Hepatocyte (in vitro differentiated cells): Measurements from ENCODE around the gene NUBP1. TPM values are rescaled to one million over a fixed set of nuclear protein-coding genes. Genes with fewer than 3 reads are reported as not detected.

Source experiments
- DNase-seq: peaks from one replicate; pipeline ENCODE4 v3.0.0-alpha.2; 2016; ENCODE audit warnings: low spot score
- H2AFZ ChIP-seq: fragments of 200-600 bp; sonication (generic); 2 replicates; pipeline ENCODE4 v1.6.0; 2016; ENCODE audit warnings: antibody characterized with exemption, mild to moderate bottlenecking
- H3K27ac ChIP-seq: fragments of 200-600 bp; sonication (generic); 2 replicates; pipeline ENCODE4 v1.5.1; 2016; ENCODE audit warnings: mild to moderate bottlenecking
- H3K27me3 ChIP-seq: fragments of 200-600 bp; sonication (generic); 2 replicates; pipeline ENCODE4 v1.6.1; 2016
- H3K36me3 ChIP-seq: fragments of 200-600 bp; sonication (generic); replicated peaks from 2 replicates; pipeline ENCODE4 v1.5.1; 2016; ENCODE audit warnings: low read depth; ENCODE audit not compliant: insufficient read depth
- H3K4me1 ChIP-seq: fragments of 200-600 bp; sonication (generic); 2 replicates; pipeline ENCODE4 v1.5.1; 2016; ENCODE audit warnings: mild to moderate bottlenecking, moderate library complexity; ENCODE audit not compliant: insufficient read depth
- H3K4me2 ChIP-seq: fragments of 200-600 bp; sonication (generic); 2 replicates; pipeline ENCODE4 v1.6.0; 2016
- H3K4me3 ChIP-seq: fragments of 200-600 bp; sonication (generic); 2 replicates; pipeline ENCODE4 v1.5.1; 2016; ENCODE audit warnings: mild to moderate bottlenecking
- H3K79me2 ChIP-seq: fragments of 200-600 bp; sonication (generic); 2 replicates; pipeline ENCODE4 v1.6.0; 2017; ENCODE audit warnings: mild to moderate bottlenecking
- H3K9me2 ChIP-seq: fragments of 200-600 bp; sonication (generic); replicated peaks from 2 replicates; pipeline ENCODE4 v1.6.0; 2017; ENCODE audit warnings: mild to moderate bottlenecking; ENCODE audit not compliant: insufficient read depth
- H3K9me3 ChIP-seq: fragments of 200-600 bp; sonication (generic); 2 replicates; pipeline ENCODE4 v1.5.1; 2016; ENCODE audit warnings: low read depth, mild to moderate bottlenecking
- H4K20me1 ChIP-seq: fragments of 200-600 bp; sonication (generic); 2 replicates; pipeline ENCODE4 v1.6.0; 2016; ENCODE audit warnings: mild to moderate bottlenecking; ENCODE audit not compliant: insufficient read depth, poor library complexity, severe bottlenecking
- EZH2 ChIP-seq: fragments of 200-600 bp; sonication (generic); IDR thresholded peaks from 2 replicates; pipeline ENCODE4 v1.6.1; 2016; ENCODE audit warnings: antibody characterized with exemption, mild to moderate bottlenecking, borderline replicate concordance
- EZH2phosphoT487 ChIP-seq: fragments of 200-600 bp; sonication (generic); IDR thresholded peaks from one replicate; pipeline ENCODE4 v1.6.1; 2018; ENCODE audit warnings: antibody characterized with exemption, mild to moderate bottlenecking, low read depth, moderate library complexity; ENCODE audit not compliant: unreplicated experiment, severe bottlenecking
- WGBS: methylation state at CpG from one replicate; pipeline ENCODE4 v1.1.6; 2016; ENCODE audit warnings: low lambda C conversion rate; ENCODE audit errors: missing lambda C conversion rate; 5-methylcytosine and 5-hydroxymethylcytosine counted together
- polyA plus RNA-seq: library from polyadenylated mRNA; unstranded; fragments of >200 nt; fragmentation: Nextera tagmentation; extraction: Ambion mirVana; gene quantifications from 2 replicates; pipeline ENCODE4 v1.2.1, GENCODE V29; 2016
- total RNA-seq: library from RNA; depleted of rRNA; stranded (reverse); fragments of >200 nt; gene quantifications from 2 replicates; pipeline ENCODE4 v1.2.3, GENCODE V29; 2014
- TF ChIP-seq, protein P1 (sequence below): fragments of 200-600 bp; sonication (generic); IDR thresholded peaks from 2 replicates; pipeline ENCODE4 v1.5.1; 2016; ENCODE audit warnings: antibody characterized with exemption, mild to moderate bottlenecking; ENCODE audit not compliant: poor library complexity

The NUBP1 gene
- total and polyA plus RNA-seq, 2 experiments from 2014 or later: 25.6 to 31.7 TPM

DNA sequence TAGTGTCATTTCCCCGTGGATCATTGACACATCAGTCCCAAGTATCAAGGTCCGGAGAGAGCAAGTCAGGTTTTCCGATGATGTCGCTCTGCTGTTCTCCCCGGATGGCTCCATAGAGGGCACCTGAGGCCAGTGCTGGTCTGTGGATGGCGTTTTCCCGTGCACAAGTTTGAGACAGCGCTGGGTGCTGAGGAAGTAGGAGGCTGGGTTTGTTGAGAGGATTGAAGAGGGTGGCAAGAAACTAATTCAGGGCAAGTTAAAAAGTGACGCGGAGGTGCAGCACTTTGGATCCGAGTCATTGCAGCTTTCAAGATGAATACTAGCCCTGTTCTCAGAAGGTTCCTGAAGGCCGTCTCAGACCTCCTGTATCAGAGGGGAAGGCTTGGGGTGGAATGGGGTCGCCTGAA, 7.7 kb downstream of the NUBP1 start:
- TF ChIP-seq EZH2phosphoT487 (no peak), EZH2 (no peak)
- TF ChIP-seq, protein P1, sequence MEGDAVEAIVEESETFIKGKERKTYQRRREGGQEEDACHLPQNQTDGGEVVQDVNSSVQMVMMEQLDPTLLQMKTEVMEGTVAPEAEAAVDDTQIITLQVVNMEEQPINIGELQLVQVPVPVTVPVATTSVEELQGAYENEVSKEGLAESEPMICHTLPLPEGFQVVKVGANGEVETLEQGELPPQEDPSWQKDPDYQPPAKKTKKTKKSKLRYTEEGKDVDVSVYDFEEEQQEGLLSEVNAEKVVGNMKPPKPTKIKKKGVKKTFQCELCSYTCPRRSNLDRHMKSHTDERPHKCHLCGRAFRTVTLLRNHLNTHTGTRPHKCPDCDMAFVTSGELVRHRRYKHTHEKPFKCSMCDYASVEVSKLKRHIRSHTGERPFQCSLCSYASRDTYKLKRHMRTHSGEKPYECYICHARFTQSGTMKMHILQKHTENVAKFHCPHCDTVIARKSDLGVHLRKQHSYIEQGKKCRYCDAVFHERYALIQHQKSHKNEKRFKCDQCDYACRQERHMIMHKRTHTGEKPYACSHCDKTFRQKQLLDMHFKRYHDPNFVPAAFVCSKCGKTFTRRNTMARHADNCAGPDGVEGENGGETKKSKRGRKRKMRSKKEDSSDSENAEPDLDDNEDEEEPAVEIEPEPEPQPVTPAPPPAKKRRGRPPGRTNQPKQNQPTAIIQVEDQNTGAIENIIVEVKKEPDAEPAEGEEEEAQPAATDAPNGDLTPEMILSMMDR: no peak
- 93% methylated on average over 13 of the region's 13 CpGs for WGBS
- Histone ChIP-seq H4K20me1 (no peaks in the 10 kb centered on the region), H3K4me3 (no peak overlapping the region), H3K27ac (no peak overlapping the region), H3K36me3 (no peaks in the 10 kb centered on the region), H3K79me2 (no peaks in the 10 kb centered on the region), H2AFZ (no peak overlapping the region), H3K9me3 (no peaks in the 10 kb centered on the region), H3K4me2 (no peak overlapping the region), H3K9me2 (no peaks in the 10 kb centered on the region), H3K27me3 (no peaks in the 10 kb centered on the region), H3K4me1 (no peaks in the 10 kb centered on the region)
- no peak for DNase-seq

- H3K79me2 ChIP-seq: no peaks in the 10 kb centered on the region
- no peak overlapping the region for H2AFZ ChIP-seq
- H3K27ac ChIP-seq: no peak overlapping the region
- no peaks in the 10 kb centered on the region for H3K36me3 ChIP-seq
- 94% methylated on average over 10 of the region's 10 CpGs for WGBS
- no peaks in the 10 kb centered on the region for H4K20me1 ChIP-seq
- H3K4me3 ChIP-seq: no peak overlapping the region
- no peak for DNase-seq
- H3K9me2 ChIP-seq: no peaks in the 10 kb centered on the region
- no peaks in the 10 kb centered on the region for H3K4me1 ChIP-seq
- H3K4me2 ChIP-seq: no peak overlapping the region
- no peaks in the 10 kb centered on the region for H3K9me3 ChIP-seq
- TF ChIP-seq EZH2: no peak
- TF ChIP-seq, protein P1: no peak
- no peak for TF ChIP-seq EZH2phosphoT487
- no peaks in the 10 kb centered on the region for H3K27me3 ChIP-seq
Measured at GRCh38 chr16:10752843-10753523, 9.3 kb downstream of the NUBP1 start.

DNA sequence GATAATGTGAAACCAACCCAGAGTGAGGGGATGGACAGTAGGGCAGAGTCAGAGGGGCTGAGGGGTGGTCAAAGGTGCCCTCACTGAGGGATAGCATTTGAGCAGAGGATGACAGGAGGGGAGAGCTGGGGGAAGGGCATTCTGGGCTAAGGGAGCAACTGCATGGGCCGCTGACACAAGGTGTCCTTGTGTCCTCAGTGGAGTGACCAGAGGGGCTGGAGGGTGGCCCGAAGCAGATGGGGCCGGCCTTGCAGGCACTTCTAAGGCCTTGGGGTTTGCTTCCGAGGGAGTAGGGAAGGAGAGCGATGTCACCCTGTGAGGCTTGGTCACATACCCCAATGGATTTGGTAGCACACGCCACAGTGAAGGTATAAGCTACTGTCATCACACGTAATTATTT, 10.0 kb downstream of the NUBP1 start:
- no peaks in the 10 kb centered on the region for H4K20me1 ChIP-seq
- no peak overlapping the region for H2AFZ ChIP-seq
- no peak for TF ChIP-seq EZH2phosphoT487
- TF ChIP-seq, protein P1: no peak
- no peak for TF ChIP-seq EZH2
- 97% methylated on average over 7 of the region's 7 CpGs for WGBS
- H3K9me2 ChIP-seq: no peaks in the 10 kb centered on the region
- H3K36me3 ChIP-seq: no peaks in the 10 kb centered on the region
- H3K79me2 ChIP-seq: no peaks in the 10 kb centered on the region
- H3K4me3 ChIP-seq: no peak overlapping the region
- no peaks in the 10 kb centered on the region for H3K9me3 ChIP-seq
- DNase-seq: no peak
- H3K4me1 ChIP-seq: no peaks in the 10 kb centered on the region
- no peak overlapping the region for H3K4me2 ChIP-seq
- no peaks in the 10 kb centered on the region for H3K27me3 ChIP-seq
- H3K27ac ChIP-seq: no peak overlapping the region

- no peak overlapping the region for H3K4me2 ChIP-seq
- no peaks in the 10 kb centered on the region for H4K20me1 ChIP-seq
- no peaks in the 10 kb centered on the region for H3K9me3 ChIP-seq
- no peaks in the 10 kb centered on the region for H3K27me3 ChIP-seq
- TF ChIP-seq EZH2: no peak
- TF ChIP-seq EZH2phosphoT487: no peak
- TF ChIP-seq, protein P1: no peak
- no peak overlapping the region for H2AFZ ChIP-seq
- no peak overlapping the region for H3K27ac ChIP-seq
- no peaks in the 10 kb centered on the region for H3K79me2 ChIP-seq
- no peaks in the 10 kb centered on the region for H3K9me2 ChIP-seq
- no peak overlapping the region for H3K4me3 ChIP-seq
- H3K4me1 ChIP-seq: no peaks in the 10 kb centered on the region
- no peaks in the 10 kb centered on the region for H3K36me3 ChIP-seq
- 90% methylated on average over 4 of the region's 4 CpGs for WGBS
- DNase-seq: no peak
Measured at GRCh38 chr16:10754941-10755340, 11.3 kb downstream of the NUBP1 start.
